Immature natural killer cell (primary cell): Measurements from ENCODE around the gene KRT3. TPM values are rescaled to one million over a fixed set of nuclear protein-coding genes. Genes with fewer than 3 reads are reported as not detected.

Experiments used
- DNase-seq, 3 donors: peaks; one replicate each; pipeline ENCODE4 v3.0.0; 2022; ENCODE audit warnings: mixed read lengths in 1 of 3
- H3K27ac Mint-ChIP-seq, 6 donors: one replicate each; pipeline ENCODE4 v1.8.0; 2020; ENCODE audit warnings: mixed read lengths in 6 of 6, mild to moderate bottlenecking in 5 of 6, inconsistent platforms in 4 of 6, moderate library complexity in 3 of 6
- H3K27me3 Mint-ChIP-seq, 3 donors: one replicate each; pipeline ENCODE4 v1.8.0; 2020 to 2021; ENCODE audit warnings: low read depth in 3 of 3, mild to moderate bottlenecking in 3 of 3, mixed read lengths in 3 of 3, moderate library complexity in 3 of 3, inconsistent platforms in 1 of 3
- H3K36me3 Mint-ChIP-seq, 3 donors: one replicate each; pipeline ENCODE4 v1.8.0; 2020; ENCODE audit warnings: mixed read lengths in 3 of 3, inconsistent platforms in 2 of 3, mild to moderate bottlenecking in 2 of 3
- H3K4me1 Mint-ChIP-seq, 2 donors: one replicate each; pipeline ENCODE4 v1.8.0; 2020; ENCODE audit warnings: inconsistent platforms in 2 of 2, mild to moderate bottlenecking in 2 of 2, mixed read lengths in 2 of 2, moderate library complexity in 1 of 2
- H3K4me3 Mint-ChIP-seq, 5 donors: one replicate each; pipeline ENCODE4 v1.8.0; 2020; ENCODE audit warnings: mild to moderate bottlenecking in 5 of 5, mixed read lengths in 5 of 5, inconsistent platforms in 3 of 5, moderate library complexity in 3 of 5
- H3K9me3 Mint-ChIP-seq, 6 donors: one replicate each; pipeline ENCODE4 v1.8.0; 2020; ENCODE audit warnings: mild to moderate bottlenecking in 6 of 6, mixed read lengths in 6 of 6, inconsistent platforms in 4 of 6, moderate library complexity in 3 of 6
- polyA plus RNA-seq, 3 donors: library from polyadenylated mRNA; unstranded; fragments of 300-500 nt; fragmentation: Illumina TruSeq; gene quantifications; one replicate each; pipeline ENCODE4 v1.2.3, GENCODE V29; 2021

KRT3 gene
- polyA plus RNA-seq, 3 donors from 2014 or later: not detected

DNA sequence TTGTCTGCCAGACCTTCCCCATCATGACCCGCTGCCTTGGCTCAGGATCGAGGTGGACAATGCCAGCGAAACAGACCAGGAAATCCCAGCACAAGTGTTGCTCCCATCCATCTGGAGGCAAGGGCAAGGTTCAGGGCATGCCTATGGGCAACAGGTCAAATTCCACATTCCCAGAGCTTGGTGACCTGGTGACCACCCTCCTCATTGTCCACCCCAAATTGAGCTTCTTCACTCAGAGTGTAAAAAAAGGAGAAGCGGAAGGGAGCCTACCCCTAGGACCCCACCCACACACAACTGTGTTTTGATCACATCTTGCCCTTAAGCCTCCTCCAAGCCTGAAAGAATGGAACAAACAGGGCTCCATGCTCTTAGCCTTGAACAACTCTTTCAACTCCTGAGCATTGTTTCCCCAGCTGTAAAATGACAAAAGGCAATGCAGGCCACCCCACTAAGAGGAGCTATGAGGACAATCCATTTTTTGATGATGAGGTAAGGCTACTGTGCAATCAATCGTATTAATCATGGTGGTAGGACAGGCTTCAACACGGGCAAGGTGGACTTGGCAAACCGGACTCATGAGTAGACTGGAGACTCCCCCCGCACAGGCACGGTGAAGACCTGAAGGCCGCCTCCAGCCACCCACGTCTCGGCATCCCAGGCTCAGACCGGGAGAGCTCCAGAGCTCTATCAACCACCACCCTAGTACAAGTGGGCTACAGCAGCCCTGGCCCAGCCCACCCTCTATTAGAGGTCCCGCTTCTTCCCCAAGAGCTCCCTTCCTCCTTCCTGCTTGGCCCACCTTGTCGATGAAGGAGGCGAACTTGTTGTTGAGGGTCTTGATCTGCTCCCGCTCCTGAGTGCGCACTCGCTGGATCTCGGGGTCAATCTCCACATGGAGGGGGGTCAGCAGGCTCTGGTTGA lies 37.3 kb upstream of the KRT3 start:
- Mint-ChIP-seq H3K4me3 (no peak overlapping the region), H3K9me3 (peaks cover 0 to 2% (median 0%) of the 10 kb centered on the region in 6 donors), H3K27ac (peak overlapping the region in 3 of 6 donors; percentile 32 to 77 (median 53)), H3K4me1 (peaks cover 27 to 30% of the 10 kb centered on the region in 2 donors), H3K27me3 (peaks cover 0 to 10% (median 5%) of the 10 kb centered on the region in 3 donors), H3K36me3 (no peaks in the 10 kb centered on the region)
- no peak for DNase-seq

- Mint-ChIP-seq H3K27ac (no peak overlapping the region), H3K9me3 (peaks cover 0 to 2% (median 0%) of the 10 kb centered on the region in 6 donors), H3K4me3 (no peak overlapping the region), H3K4me1 (peaks cover 23% of the 10 kb centered on the region in 2 donors), H3K27me3 (peaks cover 0 to 10% (median 4%) of the 10 kb centered on the region in 3 donors), H3K36me3 (no peaks in the 10 kb centered on the region)
- no peak for DNase-seq
Measured at GRCh38 chr12:52832451-52832850, 36.5 kb upstream of the KRT3 start.

GRCh38 chr12:52831251-52831650 lies 35.3 kb upstream of the KRT3 start:
- peaks cover 0 to 2% (median 0%) of the 10 kb centered on the region in 6 donors for H3K9me3 Mint-ChIP-seq
- H3K4me3 Mint-ChIP-seq: no peak overlapping the region
- H3K27ac Mint-ChIP-seq: no peak overlapping the region
- DNase-seq: no peak
- H3K36me3 Mint-ChIP-seq: no peaks in the 10 kb centered on the region
- H3K27me3 Mint-ChIP-seq: peaks cover 0 to 4% (median 2%) of the 10 kb centered on the region in 3 donors
- H3K4me1 Mint-ChIP-seq: peaks cover 11% of the 10 kb centered on the region in 2 donors

DNA sequence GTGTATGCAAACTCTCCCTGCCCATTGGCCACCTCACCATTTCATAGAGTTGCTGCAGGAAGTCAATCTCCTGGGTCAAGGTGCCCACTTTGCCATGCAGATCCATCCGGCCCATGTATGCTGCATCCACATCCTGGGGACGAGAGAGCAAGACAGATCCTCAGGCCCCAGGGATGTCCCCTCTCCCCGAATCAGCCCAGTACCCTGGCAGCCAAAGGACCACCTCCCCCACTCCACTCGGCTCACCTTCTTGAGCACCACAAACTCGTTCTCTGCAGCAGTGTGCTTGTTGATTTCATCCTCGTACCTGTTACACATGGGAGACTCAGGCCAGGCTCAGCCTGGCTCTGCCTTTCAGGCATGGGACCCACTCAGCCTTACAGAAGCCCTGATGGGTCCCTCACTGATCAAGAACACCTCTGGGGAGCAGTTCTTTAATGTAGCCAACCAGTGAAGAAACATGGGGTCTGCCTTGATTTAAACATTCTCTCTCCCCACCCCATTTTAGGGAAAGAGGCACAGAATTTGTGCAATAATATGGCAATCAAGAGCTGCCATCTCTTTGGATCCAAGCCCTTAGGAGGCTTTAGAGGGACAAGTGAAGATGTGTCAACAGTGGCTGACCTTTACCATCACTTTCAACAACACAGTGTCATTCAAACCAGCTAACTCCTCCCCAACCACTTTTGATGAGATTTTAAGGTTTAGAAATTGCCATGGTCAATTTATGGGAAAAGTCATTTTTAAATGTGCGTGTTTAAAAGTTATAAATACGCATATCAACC lies 34.3 kb upstream of the KRT3 start:
- H3K36me3 Mint-ChIP-seq: no peaks in the 10 kb centered on the region
- peaks cover 0 to 6% (median 5%) of the 10 kb centered on the region in 3 donors for H3K27me3 Mint-ChIP-seq
- no peak overlapping the region for H3K4me3 Mint-ChIP-seq
- H3K27ac Mint-ChIP-seq: peak overlapping the region in 2 of 6 donors; percentile 2 to 29
- peaks cover 0 to 2% (median 0%) of the 10 kb centered on the region in 6 donors for H3K9me3 Mint-ChIP-seq
- peaks cover under 1% of the 10 kb centered on the region in 2 donors for H3K4me1 Mint-ChIP-seq
- no peak for DNase-seq

DNA sequence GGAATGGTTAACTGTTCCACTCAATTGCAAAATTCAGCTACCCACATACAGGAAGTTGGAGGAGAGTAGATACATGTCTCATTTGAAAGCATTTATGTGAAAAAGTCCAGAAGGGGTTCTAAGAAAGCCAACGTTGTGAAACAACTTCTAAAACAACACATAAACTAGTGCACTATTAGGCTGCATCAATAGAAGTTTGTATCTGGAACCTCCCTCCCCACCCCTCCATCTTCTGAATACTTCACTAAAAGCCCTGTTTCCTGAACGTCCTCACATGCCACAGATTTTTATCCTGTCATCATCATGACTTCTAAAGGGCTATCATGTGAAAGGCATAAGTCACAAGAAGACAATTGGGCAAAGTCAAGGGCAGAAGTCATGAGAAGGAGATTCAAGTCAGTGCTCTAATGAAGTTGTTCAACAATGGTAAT lies 32.7 kb upstream of the KRT3 start:
- no peaks in the 10 kb centered on the region for H3K36me3 Mint-ChIP-seq
- H3K4me3 Mint-ChIP-seq: no peak overlapping the region
- H3K4me1 Mint-ChIP-seq: no peaks in the 10 kb centered on the region
- no peak overlapping the region for H3K27ac Mint-ChIP-seq
- H3K27me3 Mint-ChIP-seq: peaks cover 3 to 5% (median 5%) of the 10 kb centered on the region in 3 donors
- peaks cover 0 to 2% (median 0%) of the 10 kb centered on the region in 6 donors for H3K9me3 Mint-ChIP-seq
- no peak for DNase-seq

DNA sequence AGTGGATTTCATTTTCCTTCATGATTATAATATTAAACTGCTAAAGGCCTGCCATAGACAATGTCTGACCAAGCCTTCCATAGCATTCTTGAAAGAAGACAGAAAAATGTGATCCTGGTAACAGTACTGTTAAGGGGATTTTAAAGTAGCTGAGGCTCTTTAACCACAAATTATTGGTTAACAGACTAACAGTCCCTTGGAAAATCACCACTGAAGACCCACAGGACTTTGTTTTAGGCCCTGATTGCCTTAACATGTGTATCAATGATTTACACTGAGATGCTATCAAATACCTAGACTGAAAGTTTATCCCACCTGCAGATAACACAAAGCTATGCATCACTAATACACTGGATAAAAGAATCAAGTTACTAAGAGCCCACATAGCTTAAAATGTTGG lies 32.2 kb upstream of the KRT3 start:
- H3K36me3 Mint-ChIP-seq: no peaks in the 10 kb centered on the region
- no peak overlapping the region for H3K27ac Mint-ChIP-seq
- H3K9me3 Mint-ChIP-seq: peaks cover 0 to 2% (median 0%) of the 10 kb centered on the region in 6 donors
- no peak for DNase-seq
- no peak overlapping the region for H3K4me3 Mint-ChIP-seq
- no peaks in the 10 kb centered on the region for H3K4me1 Mint-ChIP-seq
- peaks cover 4 to 5% (median 5%) of the 10 kb centered on the region in 3 donors for H3K27me3 Mint-ChIP-seq

DNA sequence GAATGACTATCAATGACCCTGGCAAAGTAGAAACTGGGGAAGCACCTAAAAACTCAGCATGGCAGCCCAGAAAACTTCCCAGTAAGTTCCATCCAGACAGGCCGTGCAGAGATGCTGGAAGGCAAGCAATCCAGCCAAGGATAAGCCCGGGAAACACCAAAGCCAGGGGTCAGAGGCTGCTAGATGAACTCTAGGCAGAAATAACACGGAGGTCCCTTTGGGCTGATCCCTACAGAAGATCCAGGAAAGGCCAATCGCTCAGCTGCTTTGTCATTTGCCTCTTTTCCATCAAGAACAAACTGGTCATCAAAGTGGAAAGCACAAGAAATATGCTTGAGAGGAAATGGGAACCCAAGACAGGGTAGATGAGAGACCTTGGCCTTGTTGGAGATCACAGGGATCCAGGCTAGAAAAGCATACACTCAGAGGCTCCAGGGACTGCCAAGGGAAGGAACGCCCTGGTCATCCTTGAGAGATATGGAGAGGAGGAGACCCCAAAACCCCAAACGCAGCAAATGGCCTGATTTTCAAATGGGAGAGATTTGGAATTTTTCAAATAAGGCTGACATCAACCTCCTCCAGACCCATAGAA lies 31.7 kb upstream of the KRT3 start:
- Mint-ChIP-seq H3K27me3 (peaks cover 5% of the 10 kb centered on the region in 3 donors), H3K36me3 (no peaks in the 10 kb centered on the region), H3K4me3 (no peak overlapping the region), H3K27ac (no peak overlapping the region), H3K9me3 (peaks cover 0 to 2% (median 0%) of the 10 kb centered on the region in 6 donors), H3K4me1 (no peaks in the 10 kb centered on the region)
- no peak for DNase-seq

GRCh38 chr12:52826611-52827498 lies 30.9 kb upstream of the KRT3 start:
- DNase-seq: no peak
- H3K27ac Mint-ChIP-seq: no peak overlapping the region
- H3K4me1 Mint-ChIP-seq: no peaks in the 10 kb centered on the region
- peaks cover 5% of the 10 kb centered on the region in 3 donors for H3K27me3 Mint-ChIP-seq
- no peak overlapping the region for H3K4me3 Mint-ChIP-seq
- H3K36me3 Mint-ChIP-seq: no peaks in the 10 kb centered on the region
- H3K9me3 Mint-ChIP-seq: peaks cover 0 to 2% (median 0%) of the 10 kb centered on the region in 6 donors

DNA sequence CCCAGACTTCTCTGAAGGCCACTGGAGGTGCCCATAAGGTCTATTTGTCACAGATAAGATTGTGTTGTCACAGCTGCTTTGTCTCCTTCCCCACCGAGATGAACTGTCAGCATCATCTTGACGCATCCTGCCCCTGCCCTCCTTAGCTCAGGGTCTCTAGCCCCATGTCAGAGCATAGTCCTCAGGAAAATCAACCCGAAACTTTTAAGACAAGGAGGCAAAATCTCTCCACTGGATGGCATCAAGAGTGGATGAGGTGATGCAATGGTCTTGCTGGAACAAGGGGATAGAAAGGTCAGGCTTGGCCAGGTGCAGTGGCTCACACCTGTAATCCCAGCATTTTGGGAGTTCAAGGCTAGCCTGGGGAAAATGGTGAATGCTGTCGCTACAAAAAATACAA lies 30.0 kb upstream of the KRT3 start:
- no peaks in the 10 kb centered on the region for H3K4me1 Mint-ChIP-seq
- no peaks in the 10 kb centered on the region for H3K36me3 Mint-ChIP-seq
- peaks cover 5% of the 10 kb centered on the region in 3 donors for H3K27me3 Mint-ChIP-seq
- no peak for DNase-seq
- peaks cover 0 to 2% (median 0%) of the 10 kb centered on the region in 6 donors for H3K9me3 Mint-ChIP-seq
- H3K27ac Mint-ChIP-seq: no peak overlapping the region
- H3K4me3 Mint-ChIP-seq: no peak overlapping the region

DNA sequence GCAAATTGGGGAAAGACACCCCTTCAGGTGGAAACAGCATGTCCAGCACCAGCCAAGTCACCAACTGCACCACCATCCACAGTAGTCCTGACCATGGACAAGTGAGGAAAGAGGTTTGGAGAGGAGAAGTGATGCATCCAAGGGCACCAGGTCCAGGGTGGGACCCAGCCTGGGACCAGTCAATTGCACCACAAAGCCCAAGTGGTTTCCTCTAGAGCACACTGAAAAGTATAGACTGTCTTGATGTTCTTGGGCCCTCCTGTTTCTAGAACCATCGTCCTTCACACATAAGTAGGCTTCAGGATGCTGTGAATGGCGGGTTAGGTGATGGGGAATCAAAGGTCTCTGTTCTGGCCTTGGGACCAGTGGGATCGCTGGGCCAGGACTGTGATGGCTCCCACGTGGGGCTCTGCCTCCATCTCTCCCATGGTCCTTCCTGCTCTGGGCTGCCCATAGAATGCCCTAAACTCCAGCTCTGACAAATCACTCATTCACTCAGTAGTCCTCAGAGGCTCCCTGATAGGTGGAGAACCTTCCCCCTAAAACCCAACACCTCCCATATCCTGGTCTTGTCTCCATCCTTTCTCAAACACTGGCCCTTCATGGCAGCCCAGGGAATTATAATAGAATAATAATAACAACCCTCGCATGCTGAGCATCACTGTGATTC lies 29.0 kb upstream of the KRT3 start:
- H3K27ac Mint-ChIP-seq: no peak overlapping the region

DNA sequence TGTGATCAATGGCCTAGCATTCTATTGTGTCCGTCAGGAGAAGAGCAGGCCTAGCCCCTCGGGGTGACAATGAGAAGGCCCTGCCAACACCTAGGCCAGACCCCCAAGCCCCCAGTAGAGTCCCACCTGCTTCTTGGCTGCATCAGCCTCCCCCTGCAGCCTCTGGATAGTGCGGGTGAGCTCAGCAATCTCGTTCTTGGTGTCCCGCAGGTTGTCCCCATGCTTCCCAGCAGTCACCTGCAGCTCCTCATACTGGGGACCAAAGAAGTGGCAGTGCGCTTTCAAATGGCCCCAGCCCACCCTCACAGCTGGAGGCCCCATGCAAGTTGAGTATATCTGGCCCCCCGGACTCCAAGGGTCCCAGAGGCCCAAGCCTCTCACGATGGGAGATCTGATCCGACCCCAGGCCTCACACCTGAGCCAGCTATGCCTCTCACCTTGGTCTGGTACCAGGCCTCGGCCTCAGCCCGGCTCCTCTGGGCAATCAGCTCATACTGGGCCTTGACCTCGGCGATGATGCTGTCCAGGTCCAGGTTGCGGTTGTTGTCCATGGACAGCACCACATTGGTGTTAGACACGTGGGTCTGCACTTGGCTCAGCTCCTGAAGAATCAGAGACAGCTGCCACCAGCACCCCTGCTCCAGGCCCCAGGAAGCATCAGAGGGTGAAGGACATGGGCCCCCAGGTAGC lies 28.0 kb upstream of the KRT3 start:
- Mint-ChIP-seq H3K4me1 (no peaks in the 10 kb centered on the region), H3K27ac (peak overlapping the region in 1 of 6 donors; percentile 45), H3K4me3 (no peak overlapping the region), H3K9me3 (no peaks in the 10 kb centered on the region), H3K27me3 (peaks cover 5% of the 10 kb centered on the region in 3 donors), H3K36me3 (no peaks in the 10 kb centered on the region)
- DNase-seq: no peak

More for the DNA sequence above, 29.0 kb upstream of the KRT3 start:
- H3K4me1 Mint-ChIP-seq: no peaks in the 10 kb centered on the region
- no peaks in the 10 kb centered on the region for H3K9me3 Mint-ChIP-seq
- H3K27me3 Mint-ChIP-seq: peaks cover 5% of the 10 kb centered on the region in 3 donors
- no peaks in the 10 kb centered on the region for H3K36me3 Mint-ChIP-seq
- no peak for DNase-seq
- H3K4me3 Mint-ChIP-seq: no peak overlapping the region
